K562 (cell line): ENCODE results near the gene HOXA9. TPM values are rescaled to one million over a fixed set of nuclear protein-coding genes. Genes with fewer than 3 reads are reported as not detected.

Experiments
- ATAC-seq: fragments of 200-7000 bp; cut with Tn5 transposase; 3 replicates; pipeline ENCODE4 v1.9.1; 2020; ENCODE audit warnings: moderate library complexity
- BruUV-seq: library from RNA; stranded (reverse); fragments of 400-500 nt; replicated peaks from 2 replicates; lab custom pipeline; 2021; lab: Mats Ljungman, UMichigan
- CTCF ChIA-PET: fragments of 300-600 bp; formaldehyde crosslinking; extraction: SDS; loops from one replicate; lab custom pipeline; 2021; ENCODE audit warnings: low intra/inter-chr PET ratio; lab: Yijun Ruan, JAX
- POLR2A ChIA-PET: fragments of 300-600, 350-650 bp; sonication (Branson Sonifier 250); formaldehyde crosslinking; extraction: SDS; loops from one replicate; lab custom pipeline; 2021; ENCODE audit warnings: antibody characterized with exemption, inconsistent platforms; lab: Yijun Ruan, JAX
- DNase-seq, 4 experiments: peaks; one replicate each; pipeline versions ENCODE4 v3.0.0 to v3.0.0-alpha.2; 2011 to 2018; ENCODE audit warnings: low spot score in 3 of 4, mixed read lengths in 3 of 4; ENCODE audit errors: extremely low read depth in 1 of 4
- FAIRE-seq: peaks from 2 replicates; lab custom pipeline; 2011; peaks lifted over from hg19 to GRCh38; lab: Jason Lieb, UNC
- H2AFZ ChIP-seq: 2 replicates; pipeline ENCODE4 v1.6.0; 2011; ENCODE audit warnings: low read depth, low read length, control low read depth, inconsistent platforms
- H3K27ac ChIP-seq: fragments of 200-600 bp; 3 replicates; pipeline ENCODE4 v1.8.0; 2011; ENCODE audit warnings: low read depth, mild to moderate bottlenecking, control low read depth, inconsistent platforms, low read length, moderate library complexity, mixed read lengths; ENCODE audit errors: extremely low read depth
- H3K27me3 ChIP-seq, 2 experiments: fragments of 300-600 bp in 1 of 2; 2 replicates in 1 of 2; 3 replicates in 1 of 2; pipeline versions ENCODE4 v1.6.0 to v1.8.0; 2011; ENCODE audit warnings: inconsistent platforms in 2 of 2, low read length in 2 of 2, mild to moderate bottlenecking in 1 of 2, mixed read lengths in 1 of 2, moderate library complexity in 1 of 2; ENCODE audit not compliant: control insufficient read depth in 2 of 2, insufficient read depth in 2 of 2
- H3K36me3 ChIP-seq: fragments of 300-600 bp; 3 replicates; pipeline ENCODE4 v1.8.0; 2011; ENCODE audit warnings: mild to moderate bottlenecking, low read length, inconsistent platforms; ENCODE audit not compliant: control insufficient read depth, insufficient read depth
- H3K4me1 ChIP-seq, 2 experiments: fragments of 200-600 bp in 1 of 2; replicated peaks in 1 of 2; 2 replicates in 1 of 2; 3 replicates in 1 of 2; pipeline versions ENCODE4 v1.5.1 to v1.8.0; 2011; ENCODE audit warnings: inconsistent platforms in 2 of 2, low read length in 2 of 2, mild to moderate bottlenecking in 1 of 2, mixed read lengths in 1 of 2, moderate library complexity in 1 of 2; ENCODE audit not compliant: control insufficient read depth in 2 of 2, insufficient read depth in 2 of 2
- H3K4me2 ChIP-seq: 2 replicates; pipeline ENCODE4 v1.6.1; 2011; ENCODE audit warnings: low read length, control low read depth, inconsistent platforms, mixed read lengths; ENCODE audit not compliant: insufficient read depth
- H3K4me3 ChIP-seq: fragments of 200-600 bp; sonication (generic), shearing (Covaris generic); 2 replicates; pipeline ENCODE4 v1.5.1; 2016; ENCODE audit warnings: control low read depth, inconsistent platforms
- H3K79me2 ChIP-seq: fragments of 200-600 bp; 3 replicates; pipeline ENCODE4 v1.8.0; 2011; ENCODE audit warnings: low read length, inconsistent platforms; ENCODE audit not compliant: control insufficient read depth, insufficient read depth
- H3K9ac ChIP-seq, 2 experiments: 2 replicates each; pipeline versions ENCODE4 v1.6.0 to v1.6.1; 2011; ENCODE audit warnings: low read depth in 2 of 2, low read length in 2 of 2, control low read depth in 1 of 2, inconsistent platforms in 1 of 2, mild to moderate bottlenecking in 1 of 2, mixed read lengths in 1 of 2; ENCODE audit not compliant: insufficient read depth in 1 of 2
- H3K9me1 ChIP-seq: one replicate; pipeline ENCODE4 v1.6.0; 2011; ENCODE audit warnings: inconsistent platforms, mild to moderate bottlenecking, low read length, moderate library complexity; ENCODE audit not compliant: control insufficient read depth, insufficient read depth
- H3K9me3 ChIP-seq: replicated peaks from 2 replicates; pipeline ENCODE4 v1.5.1; 2011; ENCODE audit warnings: low read depth, low read length, inconsistent platforms; ENCODE audit not compliant: control insufficient read depth, insufficient read depth
- H4K20me1 ChIP-seq: replicated peaks from 2 replicates; pipeline ENCODE4 v1.6.1; 2011; ENCODE audit warnings: low read length, inconsistent platforms, mixed read lengths; ENCODE audit not compliant: control insufficient read depth, insufficient read depth
- EWSR1 ChIP-seq: fragments of 450-650 bp; IDR thresholded peaks from 2 replicates; pipeline ENCODE4 v1.6.1; 2018; ENCODE audit warnings: borderline replicate concordance, mild to moderate bottlenecking, low read depth, moderate library complexity; ENCODE audit not compliant: partially characterized antibody
- FOXP4 ChIP-seq: sonication (generic); formaldehyde crosslinking; IDR thresholded peaks from 2 replicates; pipeline ENCODE4 v1.8.0; 2022; ENCODE audit warnings: mild to moderate bottlenecking, missing genetic modification reagents, borderline replicate concordance
- GATAD2B ChIP-seq: fragments of 450-650 bp; IDR thresholded peaks from 2 replicates; pipeline ENCODE4 v1.6.1; 2017; ENCODE audit warnings: mild to moderate bottlenecking, borderline replicate concordance
- GTF2B ChIP-seq: IDR thresholded peaks from 2 replicates; pipeline ENCODE4 v1.6.1; 2011; ENCODE audit not compliant: insufficient read length; ENCODE audit errors: extremely low read depth
- HDAC2 ChIP-seq: fragments of 450-650 bp; IDR thresholded peaks from 2 replicates; pipeline ENCODE4 v1.6.1; 2016; ENCODE audit warnings: mild to moderate bottlenecking
- HMG20A ChIP-seq: fragments of 450-650 bp; formaldehyde crosslinking; conservative IDR thresholded peaks from 2 replicates; pipeline ENCODE4 v1.4.0; 2020; ENCODE audit warnings: mild to moderate bottlenecking, mixed read lengths
- IFI16 ChIP-seq: fragments of 250-450 bp; sonication (Bioruptor Pico); IDR thresholded peaks from 2 replicates; pipeline ENCODE4 v2.1.2; 2022; ENCODE audit warnings: mild to moderate bottlenecking, inconsistent platforms
- PBX2 ChIP-seq, 2 experiments: IDR thresholded peaks in 1 of 2; conservative IDR thresholded peaks in 1 of 2; 2 replicates each; pipeline ENCODE4 v1.6.1; 2016; ENCODE audit warnings: low read depth in 2 of 2, mild to moderate bottlenecking in 1 of 2, missing compliant biosample characterization in 1 of 2, missing genetic modification characterization in 1 of 2, moderate library complexity in 1 of 2
- PRPF4 ChIP-seq: fragments of 200-400 bp; formaldehyde crosslinking; IDR thresholded peaks from one replicate; pipeline ENCODE4 v1.6.1; 2017; ENCODE audit warnings: low read length, low read depth, mild to moderate bottlenecking; ENCODE audit not compliant: insufficient read depth, poor library complexity, severe bottlenecking
- RFX7 ChIP-seq: fragments of 250-450 bp; sonication (Bioruptor Pico); IDR thresholded peaks from 2 replicates; pipeline ENCODE4 v1.5.1; 2021; ENCODE audit warnings: mild to moderate bottlenecking
- TAF1 ChIP-seq: IDR thresholded peaks from 2 replicates; pipeline ENCODE4 v1.6.1; 2011; ENCODE audit warnings: mild to moderate bottlenecking, low read length, moderate library complexity; ENCODE audit not compliant: insufficient read depth, control insufficient read depth, severe bottlenecking; ENCODE audit errors: extremely low read depth
- ZNF140 ChIP-seq: fragments of 250-450 bp; sonication (Bioruptor Pico); IDR thresholded peaks from 2 replicates; pipeline ENCODE4 v1.8.0; 2021; ENCODE audit warnings: moderate library complexity, mild to moderate bottlenecking, inconsistent platforms
- ZNF282 ChIP-seq: sonication (generic); formaldehyde crosslinking; IDR thresholded peaks from 2 replicates; pipeline ENCODE4 v1.8.1; 2023; ENCODE audit warnings: missing genetic modification reagents
- ZNF76 ChIP-seq: fragments of 250-450 bp; sonication (Bioruptor Pico); IDR thresholded peaks from 2 replicates; pipeline ENCODE4 v1.4.0; 2020; ENCODE audit warnings: mild to moderate bottlenecking, moderate library complexity, borderline replicate concordance
- WGBS: fragments of 100-300 bp; shearing (Covaris generic); methylation state at CpG from one replicate; pipeline ENCODE4 v1.1.6; 2016; ENCODE audit warnings: low coverage, mixed read lengths; ENCODE audit not compliant: insufficient coverage; ENCODE audit errors: missing lambda C conversion rate; 5-methylcytosine and 5-hydroxymethylcytosine counted together
- in situ Hi-C: fragments of 300-500 bp; cut with MboI; formaldehyde crosslinking; loops from 4 replicates; pipeline ENCODE4 v1.15.0; 2018; ENCODE audit warnings: inconsistent platforms, mixed read lengths
- intact Hi-C: fragments of 100-400 bp; cut with micrococcal nuclease; formaldehyde crosslinking; loops from 2 replicates; pipeline ENCODE4 v1.14.2; 2022
- polyA plus RNA-seq, 8 experiments: library from polyadenylated mRNA; depleted of rRNA in 4 of 8; stranded (reverse) in 5 of 8; unstranded in 3 of 8; fragments of >200 nt; fragmentation: Nextera tagmentation in 2 of 8; fragmentation: Illumina TruSeq in 1 of 8; extraction: Ambion mirVana in 2 of 8; extraction: Trizol in 1 of 8; gene quantifications; 2 replicates each; pipeline versions ENCODE4 v1.2.1 to v1.2.3, GENCODE V29; 2011 to 2014; ENCODE audit warnings: inconsistent platforms in 1 of 8, missing spikeins in 1 of 8
- total RNA-seq, 7 experiments: library from RNA; depleted of rRNA in 6 of 7; stranded (reverse); fragments of >200 nt in 6 of 7; fragmentation: Illumina TruSeq in 2 of 7; extraction: Trizol in 2 of 7; gene quantifications; 2 replicates each; pipeline versions ENCODE4 v1.2.1 to v1.2.3, GENCODE V29; 2011 to 2021; ENCODE audit warnings: low replicate concordance in 1 of 7
- TF ChIP-seq, protein P1 (sequence below): fragments of 450-650 bp; IDR thresholded peaks from 2 replicates; pipeline ENCODE4 v1.6.1; 2018; ENCODE audit warnings: mild to moderate bottlenecking, low read depth; ENCODE audit not compliant: partially characterized antibody

The HOXA9 gene
- total and polyA plus RNA-seq, 9 of the 15 experiments (the other 6 are each of a cell fraction or from before 2014, with no cell fraction given): not detected

DNA sequence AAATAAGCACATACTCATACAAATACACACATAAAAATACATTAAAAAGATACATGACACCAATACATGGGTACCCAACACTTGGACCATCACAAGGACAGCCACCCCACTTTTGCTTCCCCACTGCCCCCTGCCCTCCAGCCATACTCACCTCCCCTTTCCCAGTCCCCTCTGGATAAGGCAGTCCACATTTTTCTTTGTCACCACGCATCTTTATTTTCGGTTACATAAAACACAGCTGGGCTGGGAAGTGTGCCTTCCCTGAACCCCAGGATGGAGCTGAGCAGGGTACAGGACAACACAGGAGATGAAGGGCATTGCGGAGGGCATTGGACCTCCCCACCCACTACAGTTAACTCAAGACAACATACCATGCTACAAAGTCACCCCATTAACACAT, 11.8 kb downstream of the HOXA9 start:
- Histone ChIP-seq H3K9ac (no peak overlapping the region), H4K20me1 (no peaks in the 10 kb centered on the region), H3K27me3 (peaks cover 38 to 89% of the 10 kb centered on the region in 2 experiments), H3K4me3 (no peak overlapping the region), H3K9me3 (no peaks in the 10 kb centered on the region), H3K4me2 (no peak overlapping the region), H3K4me1 (peaks cover 0 to 15% of the 10 kb centered on the region in 2 experiments; a peak in 2 of 5 replicates), H2AFZ (no peak overlapping the region), H3K79me2 (no peaks in the 10 kb centered on the region), H3K9me1 (no peaks in the 10 kb centered on the region), H3K27ac (no peak overlapping the region), H3K36me3 (no peaks in the 10 kb centered on the region)
- ChIA-PET POLR2A (no interaction called here), CTCF (no interaction called here)
- FAIRE-seq (no peak), DNase-seq (no peak), ATAC-seq (no peak)
- TF ChIP-seq GTF2B (no peak), GATAD2B (no peak), PRPF4 (no peak), FOXP4 (CRISPR knock-in tag) (no peak), ZNF282 (no peak), HDAC2 (no peak), ZNF76 (CRISPR knock-in tag) (no peak), TAF1 (no peak), ZNF140 (no peak), IFI16 (CRISPR knock-in tag) (no peak), PBX2 (CRISPR knock-in tag; IDR thresholded peaks at IDR 0.05; ENCODE audit: low read depth) (no peak), PBX2 (tag; conservative IDR thresholded peaks at IDR 0.05; ENCODE audit: low read depth) (no peak), RFX7 (no peak), HMG20A (CRISPR knock-in tag) (no peak), EWSR1 (no peak)
- TF ChIP-seq, protein P1, sequence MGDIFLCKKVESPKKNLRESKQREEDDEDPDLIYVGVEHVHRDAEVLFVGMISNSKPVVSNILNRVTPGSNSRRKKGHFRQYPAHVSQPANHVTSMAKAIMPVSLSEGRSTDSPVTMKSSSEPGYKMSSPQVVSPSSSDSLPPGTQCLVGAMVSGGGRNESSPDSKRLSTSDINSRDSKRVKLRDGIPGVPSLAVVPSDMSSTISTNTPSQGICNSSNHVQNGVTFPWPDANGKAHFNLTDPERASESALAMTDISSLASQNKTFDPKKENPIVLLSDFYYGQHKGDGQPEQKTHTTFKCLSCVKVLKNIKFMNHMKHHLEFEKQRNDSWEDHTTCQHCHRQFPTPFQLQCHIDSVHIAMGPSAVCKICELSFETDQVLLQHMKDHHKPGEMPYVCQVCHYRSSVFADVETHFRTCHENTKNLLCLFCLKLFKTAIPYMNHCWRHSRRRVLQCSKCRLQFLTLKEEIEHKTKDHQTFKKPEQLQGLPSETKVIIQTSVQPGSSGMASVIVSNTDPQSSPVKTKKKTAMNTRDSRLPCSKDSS: no peak
- WGBS: 3% methylated on average over 3 of the region's 3 CpGs
- intact Hi-C loops: no loop called here
- no TSS peak for BruUV-seq
- in situ Hi-C loops: loop anchor here (25.0 kb wide), 3 partner anchors 641 to 1266 kb away; no protein-coding TSS in a partner anchor
